ENCODE results near the gene CATSPER1.

GRCh38 chr11:66056501-66056900 is 30.2 kb upstream of the CATSPER1 start:
- TF ChIP-seq CTCF (IDR thresholded peaks at IDR 0.05) (no peak), EP300 (IDR thresholded peaks at IDR 0.05) (no peak), KDM1A (IDR thresholded peaks at IDR 0.05; ENCODE audit: low read depth) (no peak)
